HepG2 (cell line): ENCODE results near the gene EXOSC6. TPM values are rescaled to one million over a fixed set of nuclear protein-coding genes. Genes with fewer than 3 reads are reported as not detected.

Source experiments
- ARNT2 ChIP-seq: sonication (generic); formaldehyde crosslinking; IDR thresholded peaks from 2 replicates; pipeline ENCODE4 v1.8.0; 2022; ENCODE audit warnings: mild to moderate bottlenecking, low read depth, missing genetic modification reagents, moderate library complexity
- ATRX ChIP-seq: sonication (generic); formaldehyde crosslinking; IDR thresholded peaks from 2 replicates; pipeline ENCODE4 v1.4.0; 2020; ENCODE audit warnings: missing genetic modification reagents, borderline replicate concordance
- CREM ChIP-seq, 2 experiments: sonication (generic) in 1 of 2; formaldehyde crosslinking in 1 of 2; IDR thresholded peaks; 2 replicates each; pipeline versions ENCODE4 v1.4.0 to v1.6.1; 2016 to 2020; ENCODE audit warnings: antibody characterized with exemption in 1 of 2, mild to moderate bottlenecking in 1 of 2, missing genetic modification reagents in 1 of 2
- DMAP1 ChIP-seq: IDR thresholded peaks from 2 replicates; pipeline ENCODE4 v1.6.1; 2016
- FOXC1 ChIP-seq: sonication (generic); formaldehyde crosslinking; IDR thresholded peaks from 2 replicates; pipeline ENCODE4 v1.8.0; 2022; ENCODE audit warnings: mild to moderate bottlenecking, missing genetic modification reagents, borderline replicate concordance
- KAT8 ChIP-seq: IDR thresholded peaks from 2 replicates; pipeline ENCODE4 v1.6.1; 2016; ENCODE audit warnings: missing genetic modification reagents, missing compliant biosample characterization
- KDM6A ChIP-seq: IDR thresholded peaks from 2 replicates; pipeline ENCODE4 v1.6.1; 2016; ENCODE audit warnings: low read depth
- MAFF ChIP-seq: IDR thresholded peaks from 2 replicates; pipeline ENCODE4 v1.6.1; 2011; ENCODE audit warnings: low read depth, low read length, improper control_type of control experiment
- MED8 ChIP-seq: sonication (generic); formaldehyde crosslinking; IDR thresholded peaks from 2 replicates; pipeline ENCODE4 v1.8.1; 2023; ENCODE audit warnings: mild to moderate bottlenecking, missing genetic modification reagents; ENCODE audit not compliant: insufficient replicate concordance
- NCOA1 ChIP-seq: sonication (generic); formaldehyde crosslinking; IDR thresholded peaks from 2 replicates; pipeline ENCODE4 v1.9.0; 2021; ENCODE audit warnings: missing genetic modification reagents
- NR2F2 ChIP-seq: IDR thresholded peaks from 2 replicates; pipeline ENCODE4 v1.6.1; 2012; ENCODE audit warnings: low read depth, inconsistent platforms, borderline replicate concordance
- SMC3 ChIP-seq: IDR thresholded peaks from 2 replicates; pipeline ENCODE4 v1.6.1; 2011; ENCODE audit warnings: low read length, improper control_type of control experiment
- WIZ ChIP-seq: sonication (generic); formaldehyde crosslinking; IDR thresholded peaks from 2 replicates; pipeline ENCODE4 v1.5.1; 2020; ENCODE audit warnings: mild to moderate bottlenecking, missing genetic modification reagents
- ZBTB38 ChIP-seq: sonication (generic); formaldehyde crosslinking; IDR thresholded peaks from 2 replicates; pipeline ENCODE4 v1.5.1; 2020; ENCODE audit warnings: mild to moderate bottlenecking, missing genetic modification reagents
- ZFP36L1 ChIP-seq: sonication (generic); formaldehyde crosslinking; IDR thresholded peaks from 2 replicates; pipeline ENCODE4 v1.8.0; 2022; ENCODE audit warnings: mild to moderate bottlenecking, missing genetic modification reagents, moderate library complexity
- ZFP62 ChIP-seq: sonication (generic); formaldehyde crosslinking; IDR thresholded peaks from 2 replicates; pipeline ENCODE4 v1.4.0; 2020; ENCODE audit warnings: missing genetic modification reagents
- ZNF124 ChIP-seq: sonication (generic); formaldehyde crosslinking; IDR thresholded peaks from 2 replicates; pipeline ENCODE4 v1.4.0; 2020; ENCODE audit warnings: missing genetic modification reagents
- ZNF335 ChIP-seq: sonication (generic); formaldehyde crosslinking; IDR thresholded peaks from 2 replicates; pipeline ENCODE4 v1.4.0; 2020; ENCODE audit warnings: missing genetic modification reagents
- ZNF616 ChIP-seq: sonication (generic); formaldehyde crosslinking; IDR thresholded peaks from 2 replicates; pipeline ENCODE4 v1.5.0; 2020; ENCODE audit warnings: low read depth, mild to moderate bottlenecking, missing genetic modification reagents
- ZNF703 ChIP-seq: sonication (generic); formaldehyde crosslinking; IDR thresholded peaks from 2 replicates; pipeline ENCODE4 v1.5.1; 2020; ENCODE audit warnings: missing genetic modification reagents, mild to moderate bottlenecking, moderate library complexity, borderline replicate concordance
- ZNF720 ChIP-seq: sonication (generic); formaldehyde crosslinking; IDR thresholded peaks from 2 replicates; pipeline ENCODE4 v1.4.0; 2020; ENCODE audit warnings: missing genetic modification reagents
- polyA plus RNA-seq, 8 experiments: library from polyadenylated mRNA; depleted of rRNA in 3 of 8; stranded (reverse) in 7 of 8; unstranded in 1 of 8; fragments of >200 nt; fragmentation: Illumina TruSeq in 4 of 8; extraction: Trizol in 4 of 8; gene quantifications; 2 replicates each; pipeline versions ENCODE4 v1.2.1 to v1.2.3, GENCODE V29; 2011 to 2016; ENCODE audit warnings: low read depth in 4 of 8, missing spikeins in 1 of 8, mixed read lengths in 1 of 8; ENCODE audit not compliant: insufficient read depth in 1 of 8
- total RNA-seq, 5 experiments: library from RNA; depleted of rRNA; stranded (reverse); fragments of >200 nt; fragmentation: Illumina TruSeq; extraction: Trizol; gene quantifications; 2 replicates each; pipeline ENCODE4 v1.2.3, GENCODE V29; 2016; ENCODE audit warnings: low read depth in 1 of 5
- TF ChIP-seq, protein P1 (sequence below): sonication (generic); formaldehyde crosslinking; IDR thresholded peaks from 2 replicates; pipeline ENCODE4 v1.4.0; 2020; ENCODE audit warnings: missing genetic modification reagents, mild to moderate bottlenecking, borderline replicate concordance
- TF ChIP-seq, protein P2 (sequence below): fragments of 450-650 bp; IDR thresholded peaks from 2 replicates; pipeline ENCODE4 v1.6.1; 2016
- TF ChIP-seq, protein P3 (sequence below): sonication (generic); formaldehyde crosslinking; IDR thresholded peaks from 2 replicates; pipeline ENCODE4 v1.4.0; 2020; ENCODE audit warnings: missing genetic modification reagents

Gene EXOSC6
- total and polyA plus RNA-seq, 2 of the 13 experiments (the other 11 are each of a cell fraction or from before 2014, with no cell fraction given) = 13.1 to 39.9 TPM

DNA sequence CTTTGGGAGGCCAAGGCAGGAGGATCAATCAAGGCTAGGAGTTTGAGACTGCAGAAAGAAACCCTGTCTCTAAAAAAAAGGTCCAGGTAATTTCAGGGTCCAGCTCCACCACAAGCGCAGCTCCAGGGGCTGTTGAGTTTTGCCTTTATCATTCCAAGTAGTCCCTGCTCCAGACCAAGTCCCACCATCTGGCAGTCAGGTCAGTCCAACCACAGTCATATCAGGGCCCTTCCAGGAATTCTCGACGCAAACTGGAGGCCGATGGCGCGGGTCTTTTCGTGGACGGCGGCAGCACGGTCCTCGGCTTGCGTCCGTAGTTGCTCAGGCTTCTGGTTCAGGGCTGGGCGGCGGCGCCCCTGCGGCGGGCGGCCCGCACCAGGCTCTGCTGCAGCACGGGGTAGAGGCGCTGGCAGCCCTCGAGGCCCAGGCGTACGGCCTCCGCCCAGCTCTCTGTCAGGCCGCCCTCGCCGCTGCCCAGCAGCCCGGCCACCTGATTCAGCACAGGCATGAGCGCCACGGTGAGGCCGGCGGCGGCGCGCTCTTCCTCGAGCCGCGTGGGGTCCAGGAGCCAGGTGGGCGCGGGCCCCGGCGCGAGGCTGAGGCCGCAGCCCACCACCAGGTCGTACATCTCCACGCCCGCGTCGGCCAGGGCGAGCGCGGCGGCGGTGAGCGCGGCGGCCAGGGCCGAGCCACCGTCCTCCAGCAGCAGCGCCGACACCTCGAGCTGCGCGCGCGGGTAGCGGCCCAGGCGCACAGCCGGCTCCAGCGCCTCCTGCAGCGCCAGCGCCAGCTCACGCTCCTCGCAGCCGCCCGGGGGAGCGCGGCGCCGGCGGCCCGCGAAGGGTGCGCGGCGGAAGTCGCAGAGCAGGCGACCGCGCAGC is 752 bp downstream of the EXOSC6 start (continued):
- TF ChIP-seq, protein P1, sequence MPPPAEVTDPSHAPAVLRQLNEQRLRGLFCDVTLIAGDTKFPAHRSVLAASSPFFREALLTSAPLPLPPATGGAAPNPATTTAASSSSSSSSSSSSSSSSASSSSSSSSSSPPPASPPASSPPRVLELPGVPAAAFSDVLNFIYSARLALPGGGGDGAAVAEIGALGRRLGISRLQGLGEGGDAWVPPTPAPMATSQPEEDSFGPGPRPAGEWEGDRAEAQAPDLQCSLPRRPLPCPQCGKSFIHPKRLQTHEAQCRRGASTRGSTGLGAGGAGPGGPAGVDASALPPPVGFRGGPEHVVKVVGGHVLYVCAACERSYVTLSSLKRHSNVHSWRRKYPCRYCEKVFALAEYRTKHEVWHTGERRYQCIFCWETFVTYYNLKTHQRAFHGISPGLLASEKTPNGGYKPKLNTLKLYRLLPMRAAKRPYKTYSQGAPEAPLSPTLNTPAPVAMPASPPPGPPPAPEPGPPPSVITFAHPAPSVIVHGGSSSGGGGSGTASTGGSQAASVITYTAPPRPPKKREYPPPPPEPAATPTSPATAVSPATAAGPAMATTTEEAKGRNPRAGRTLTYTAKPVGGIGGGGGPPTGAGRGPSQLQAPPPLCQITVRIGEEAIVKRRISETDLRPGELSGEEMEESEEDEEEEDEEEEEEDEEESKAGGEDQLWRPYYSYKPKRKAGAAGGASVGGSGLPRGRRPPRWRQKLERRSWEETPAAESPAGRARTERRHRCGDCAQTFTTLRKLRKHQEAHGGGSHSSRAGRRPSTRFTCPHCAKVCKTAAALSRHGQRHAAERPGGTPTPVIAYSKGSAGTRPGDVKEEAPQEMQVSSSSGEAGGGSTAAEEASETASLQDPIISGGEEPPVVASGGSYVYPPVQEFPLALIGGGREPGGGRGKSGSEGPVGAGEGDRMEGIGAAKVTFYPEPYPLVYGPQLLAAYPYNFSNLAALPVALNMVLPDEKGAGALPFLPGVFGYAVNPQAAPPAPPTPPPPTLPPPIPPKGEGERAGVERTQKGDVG = no peak
- TF ChIP-seq ZNF124 (CRISPR knock-in tag) (no peak), ZNF703 (CRISPR knock-in tag) (peak; percentile 78), DMAP1 (CRISPR knock-in tag) (no peak; the same call in 1 of the 2 replicates), ARNT2 (CRISPR knock-in tag) (0 out of 2 replicates have a peak, but pooled peaks have one; percentile 70), MAFF (no peak), NR2F2 (no peak), ZBTB38 (CRISPR knock-in tag) (peak; percentile 69), NCOA1 (no peak; the same call in 1 of the 2 replicates), ZNF616 (CRISPR knock-in tag) (no peak), KDM6A (no peak), WIZ (CRISPR knock-in tag) (no peak), ZFP62 (CRISPR knock-in tag) (no peak), MED8 (CRISPR knock-in tag) (peak; percentile 48), ZFP36L1 (CRISPR knock-in tag) (no peak), SMC3 (no peak), ATRX (CRISPR knock-in tag) (no peak), FOXC1 (CRISPR knock-in tag) (0 out of 2 replicates have a peak, but pooled peaks have one; percentile 75), ZNF335 (CRISPR knock-in tag) (no peak), CREM (IDR thresholded peaks at IDR 0.05) (no peak), CREM (CRISPR knock-in tag; IDR thresholded peaks at IDR 0.05) (no peak), KAT8 (no peak), ZNF720 (CRISPR knock-in tag) (no peak)
- TF ChIP-seq, protein P2, sequence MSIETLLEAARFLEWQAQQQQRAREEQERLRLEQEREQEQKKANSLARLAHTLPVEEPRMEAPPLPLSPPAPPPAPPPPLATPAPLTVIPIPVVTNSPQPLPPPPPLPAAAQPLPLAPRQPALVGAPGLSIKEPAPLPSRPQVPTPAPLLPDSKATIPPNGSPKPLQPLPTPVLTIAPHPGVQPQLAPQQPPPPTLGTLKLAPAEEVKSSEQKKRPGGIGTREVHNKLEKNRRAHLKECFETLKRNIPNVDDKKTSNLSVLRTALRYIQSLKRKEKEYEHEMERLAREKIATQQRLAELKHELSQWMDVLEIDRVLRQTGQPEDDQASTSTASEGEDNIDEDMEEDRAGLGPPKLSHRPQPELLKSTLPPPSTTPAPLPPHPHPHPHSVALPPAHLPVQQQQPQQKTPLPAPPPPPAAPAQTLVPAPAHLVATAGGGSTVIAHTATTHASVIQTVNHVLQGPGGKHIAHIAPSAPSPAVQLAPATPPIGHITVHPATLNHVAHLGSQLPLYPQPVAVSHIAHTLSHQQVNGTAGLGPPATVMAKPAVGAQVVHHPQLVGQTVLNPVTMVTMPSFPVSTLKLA = no peak
- TF ChIP-seq, protein P3, sequence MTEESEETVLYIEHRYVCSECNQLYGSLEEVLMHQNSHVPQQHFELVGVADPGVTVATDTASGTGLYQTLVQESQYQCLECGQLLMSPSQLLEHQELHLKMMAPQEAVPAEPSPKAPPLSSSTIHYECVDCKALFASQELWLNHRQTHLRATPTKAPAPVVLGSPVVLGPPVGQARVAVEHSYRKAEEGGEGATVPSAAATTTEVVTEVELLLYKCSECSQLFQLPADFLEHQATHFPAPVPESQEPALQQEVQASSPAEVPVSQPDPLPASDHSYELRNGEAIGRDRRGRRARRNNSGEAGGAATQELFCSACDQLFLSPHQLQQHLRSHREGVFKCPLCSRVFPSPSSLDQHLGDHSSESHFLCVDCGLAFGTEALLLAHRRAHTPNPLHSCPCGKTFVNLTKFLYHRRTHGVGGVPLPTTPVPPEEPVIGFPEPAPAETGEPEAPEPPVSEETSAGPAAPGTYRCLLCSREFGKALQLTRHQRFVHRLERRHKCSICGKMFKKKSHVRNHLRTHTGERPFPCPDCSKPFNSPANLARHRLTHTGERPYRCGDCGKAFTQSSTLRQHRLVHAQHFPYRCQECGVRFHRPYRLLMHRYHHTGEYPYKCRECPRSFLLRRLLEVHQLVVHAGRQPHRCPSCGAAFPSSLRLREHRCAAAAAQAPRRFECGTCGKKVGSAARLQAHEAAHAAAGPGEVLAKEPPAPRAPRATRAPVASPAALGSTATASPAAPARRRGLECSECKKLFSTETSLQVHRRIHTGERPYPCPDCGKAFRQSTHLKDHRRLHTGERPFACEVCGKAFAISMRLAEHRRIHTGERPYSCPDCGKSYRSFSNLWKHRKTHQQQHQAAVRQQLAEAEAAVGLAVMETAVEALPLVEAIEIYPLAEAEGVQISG (CRISPR knock-in tag) = no peak
